Activated naive CD8-positive, alpha-beta T cell treated with anti-CD3 and anti-CD28 coated beads for 36 hours (primary cell): Measurements from ENCODE around the gene USP48. TPM values are rescaled to one million over a fixed set of nuclear protein-coding genes. Genes with fewer than 3 reads are reported as not detected.

Source experiments
- DNase-seq: peaks from one replicate; pipeline ENCODE4 v3.0.0; 2021
- H3K27ac Mint-ChIP-seq: one replicate; pipeline ENCODE4 v1.8.0; 2022; ENCODE audit warnings: mild to moderate bottlenecking, moderate library complexity, mixed read lengths
- H3K27me3 Mint-ChIP-seq: one replicate; pipeline ENCODE4 v1.8.0; 2022; ENCODE audit warnings: mild to moderate bottlenecking, mixed read lengths
- H3K36me3 Mint-ChIP-seq: one replicate; pipeline ENCODE4 v1.8.0; 2021; ENCODE audit warnings: mild to moderate bottlenecking, mixed read lengths
- H3K4me1 Mint-ChIP-seq: one replicate; pipeline ENCODE4 v1.8.0; 2021; ENCODE audit warnings: mixed read lengths
- H3K4me3 Mint-ChIP-seq: one replicate; pipeline ENCODE4 v1.8.0; 2022; ENCODE audit warnings: mild to moderate bottlenecking, moderate library complexity, mixed read lengths
- H3K9me3 Mint-ChIP-seq: one replicate; pipeline ENCODE4 v1.8.0; 2022; ENCODE audit warnings: mixed read lengths
- total RNA-seq, 2 experiments: library from RNA; stranded (reverse); gene quantifications; one replicate each; pipeline ENCODE4 v1.2.3, GENCODE V29; 2021

The USP48 gene
- total RNA-seq, 2 experiments from 2014 or later = 45.8 to 50.5 TPM

DNA sequence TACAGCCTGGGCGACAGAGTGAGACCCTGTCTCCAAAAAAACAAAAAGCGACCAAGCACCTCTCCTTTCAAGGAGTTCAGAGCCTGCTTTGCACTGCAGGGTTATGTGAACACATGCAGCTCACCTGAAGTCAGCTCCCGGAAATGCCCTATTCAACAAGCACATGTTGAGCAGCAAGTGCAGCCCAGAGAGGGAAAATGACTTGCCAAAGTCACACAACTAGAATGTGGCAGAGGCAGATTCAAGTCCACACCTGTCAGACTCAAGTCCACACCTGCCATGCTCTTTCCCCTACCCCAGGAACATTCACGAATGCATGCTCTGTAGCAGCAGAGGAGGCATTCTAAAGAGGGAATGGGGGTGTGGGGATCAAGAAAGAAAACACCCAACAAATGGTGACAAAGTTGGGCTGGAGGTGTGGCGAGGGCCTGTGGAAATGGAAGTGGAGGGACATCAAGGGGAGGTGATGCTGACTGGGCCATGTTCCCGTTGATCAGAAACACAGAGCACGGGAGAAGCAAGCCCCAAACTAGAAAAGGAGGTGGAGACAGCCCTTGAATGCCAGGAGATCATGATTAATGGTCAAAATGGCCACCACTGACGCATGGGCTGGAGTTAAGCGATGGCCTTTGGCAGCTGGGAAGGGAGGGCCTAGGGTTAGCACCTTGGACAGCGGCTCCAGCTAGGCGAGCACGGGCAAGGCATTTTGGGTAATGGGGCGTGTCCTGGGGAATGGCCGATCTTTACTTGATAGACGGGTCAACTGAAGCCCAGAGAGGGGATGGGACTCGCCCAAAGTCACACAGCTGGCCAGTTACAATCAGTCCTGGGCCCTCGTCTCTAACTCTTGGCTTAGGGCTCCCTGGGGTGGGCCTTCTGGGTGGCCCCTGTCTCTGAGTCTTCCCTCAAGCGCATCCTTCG lies 135.3 kb downstream of the USP48 start:
- Mint-ChIP-seq H3K4me1 (peaks cover 13% of the 10 kb centered on the region), H3K27ac (no peak overlapping the region)

DNA sequence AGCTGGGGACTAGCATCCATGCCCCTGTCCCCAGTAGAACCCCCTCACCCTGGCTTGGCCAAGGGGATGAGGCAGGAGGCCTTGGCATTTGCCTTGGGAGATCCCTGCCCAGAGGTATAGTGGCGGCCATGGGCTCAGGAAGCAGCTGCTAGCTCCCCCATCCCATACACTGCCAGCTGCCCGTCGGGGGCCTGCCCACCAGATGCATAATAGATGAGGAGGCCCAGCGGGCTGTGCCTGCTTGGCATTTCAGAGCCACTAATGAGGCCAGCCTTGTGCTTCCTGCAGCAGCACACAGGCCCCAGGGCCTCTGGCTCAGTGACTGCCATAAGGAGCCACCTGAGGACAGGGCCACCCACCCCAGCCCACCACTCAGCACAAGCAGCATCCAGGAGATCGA lies 137.4 kb downstream of the USP48 start:
- Mint-ChIP-seq H3K27me3 (peaks cover 47% of the 10 kb centered on the region), H3K36me3 (no peaks in the 10 kb centered on the region), H3K9me3 (no peaks in the 10 kb centered on the region), H3K4me3 (no peak overlapping the region), H3K4me1 (no peaks in the 10 kb centered on the region), H3K27ac (no peak overlapping the region)
- DNase-seq = no peak

More for the DNA sequence above, 135.3 kb downstream of the USP48 start:
- H3K27me3 Mint-ChIP-seq = peaks cover 57% of the 10 kb centered on the region
- H3K36me3 Mint-ChIP-seq = no peaks in the 10 kb centered on the region
- peak; percentile 50 for DNase-seq
- no peaks in the 10 kb centered on the region for H3K9me3 Mint-ChIP-seq
- no peak overlapping the region for H3K4me3 Mint-ChIP-seq

DNA sequence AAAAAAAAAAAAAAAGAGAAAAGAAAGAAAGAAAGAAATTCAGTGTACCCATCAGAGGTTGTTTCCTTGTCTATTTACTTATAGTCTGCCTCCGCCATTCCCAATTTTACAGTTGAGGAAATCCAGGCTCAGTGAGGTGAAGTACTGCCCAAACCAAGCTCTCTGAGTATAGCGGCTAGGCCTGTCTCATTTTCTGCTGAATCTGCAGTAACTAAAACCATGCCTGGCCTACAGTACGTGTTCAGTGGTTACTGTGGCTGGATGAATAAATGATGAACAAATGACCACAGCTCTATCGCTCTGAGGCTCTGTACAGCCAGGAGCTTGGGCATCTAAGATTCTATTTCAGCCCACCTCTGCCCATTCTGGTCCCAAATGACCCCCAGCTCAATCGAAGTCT lies 138.0 kb downstream of the USP48 start:
- H3K9me3 Mint-ChIP-seq = no peaks in the 10 kb centered on the region
- H3K27me3 Mint-ChIP-seq = peaks cover 47% of the 10 kb centered on the region
- H3K4me1 Mint-ChIP-seq = no peaks in the 10 kb centered on the region
- no peaks in the 10 kb centered on the region for H3K36me3 Mint-ChIP-seq
- H3K27ac Mint-ChIP-seq = no peak overlapping the region
- no peak overlapping the region for H3K4me3 Mint-ChIP-seq
- no peak for DNase-seq

DNA sequence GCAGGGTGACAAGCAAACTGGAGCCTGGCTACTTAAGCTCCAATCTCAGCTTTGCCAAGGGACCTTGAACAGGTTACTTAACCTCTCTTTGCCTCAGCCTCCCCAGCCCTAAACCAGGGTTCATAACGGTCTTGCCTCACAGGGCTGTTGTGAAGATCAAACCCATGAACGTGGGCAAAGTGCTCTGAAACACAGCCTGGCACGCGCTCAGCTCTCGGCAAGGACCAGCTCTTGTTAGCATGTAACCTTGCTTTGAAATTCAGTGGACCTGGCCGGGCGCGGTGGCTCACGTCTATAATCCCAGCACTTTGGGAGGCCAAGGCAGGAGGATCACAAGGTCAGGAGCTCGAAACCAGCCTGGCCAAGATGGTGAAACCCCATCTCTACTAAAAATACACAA lies 138.6 kb downstream of the USP48 start:
- Mint-ChIP-seq H3K4me3 (no peak overlapping the region), H3K9me3 (no peaks in the 10 kb centered on the region), H3K36me3 (no peaks in the 10 kb centered on the region), H3K4me1 (no peaks in the 10 kb centered on the region), H3K27ac (no peak overlapping the region), H3K27me3 (peaks cover 44% of the 10 kb centered on the region)
- DNase-seq = no peak

DNA sequence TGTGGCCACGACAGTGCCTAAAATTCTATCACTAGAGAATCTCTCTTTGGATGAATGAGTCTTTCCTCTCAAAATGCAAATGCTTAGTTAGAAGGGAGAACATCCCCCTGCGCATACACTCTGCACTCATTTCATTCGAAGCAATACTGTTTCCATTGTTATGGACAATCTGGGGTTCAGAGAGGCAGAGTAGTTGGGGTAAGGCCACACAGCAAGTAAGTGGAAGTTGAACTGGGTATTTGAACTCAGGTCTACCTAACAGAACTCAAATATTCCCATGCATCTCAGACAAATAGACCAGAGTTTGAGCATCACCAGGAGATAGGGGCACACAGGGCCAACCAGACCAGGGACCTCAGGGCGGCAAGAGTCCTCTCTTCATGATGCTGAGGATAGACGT lies 139.3 kb downstream of the USP48 start:
- Mint-ChIP-seq H3K27ac (no peak overlapping the region), H3K27me3 (peaks cover 44% of the 10 kb centered on the region)

DNA sequence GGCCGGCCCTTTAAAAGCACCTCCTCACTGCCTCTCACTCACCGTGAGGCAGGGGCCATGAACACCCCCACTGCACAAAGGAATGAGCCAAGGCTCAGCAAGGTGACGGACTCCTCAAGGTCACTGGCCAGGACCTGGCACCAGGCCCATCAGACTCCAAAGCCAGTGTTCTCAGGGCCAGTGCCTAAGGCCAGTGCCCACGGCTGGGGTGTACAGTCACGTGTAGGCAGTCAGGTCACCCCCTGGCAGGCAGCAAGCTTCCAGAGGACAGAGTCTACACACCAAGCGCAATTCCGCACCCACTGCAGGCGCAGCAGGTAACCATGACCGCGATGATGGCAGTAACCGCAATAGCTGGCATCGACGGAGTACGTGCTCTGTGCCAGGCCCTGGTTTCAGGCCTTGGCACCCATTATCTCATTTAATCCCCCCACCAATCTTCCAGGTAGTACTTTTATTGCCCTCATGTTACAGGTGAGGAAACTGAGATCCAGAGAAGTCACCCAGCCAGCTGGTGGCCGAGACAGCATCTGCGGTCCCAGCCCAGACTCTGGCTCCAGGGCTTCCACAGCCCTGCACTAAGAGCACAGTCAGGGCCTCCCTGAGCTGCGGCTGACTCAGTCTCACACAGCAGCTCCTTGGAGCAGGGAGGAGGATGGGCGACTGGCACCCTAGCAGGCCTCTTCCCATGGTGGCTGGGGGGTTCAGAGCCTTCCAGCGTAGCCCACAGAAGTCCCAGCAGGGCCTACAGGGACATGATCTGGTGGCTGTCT lies 140.8 kb downstream of the USP48 start:
- Mint-ChIP-seq H3K36me3 (no peaks in the 10 kb centered on the region), H3K27ac (no peak overlapping the region), H3K9me3 (no peaks in the 10 kb centered on the region)

More for the DNA sequence above, 139.3 kb downstream of the USP48 start:
- Mint-ChIP-seq H3K4me1 (peaks cover 4% of the 10 kb centered on the region), H3K36me3 (no peaks in the 10 kb centered on the region), H3K4me3 (no peak overlapping the region), H3K9me3 (no peaks in the 10 kb centered on the region)
- DNase-seq = no peak

DNA sequence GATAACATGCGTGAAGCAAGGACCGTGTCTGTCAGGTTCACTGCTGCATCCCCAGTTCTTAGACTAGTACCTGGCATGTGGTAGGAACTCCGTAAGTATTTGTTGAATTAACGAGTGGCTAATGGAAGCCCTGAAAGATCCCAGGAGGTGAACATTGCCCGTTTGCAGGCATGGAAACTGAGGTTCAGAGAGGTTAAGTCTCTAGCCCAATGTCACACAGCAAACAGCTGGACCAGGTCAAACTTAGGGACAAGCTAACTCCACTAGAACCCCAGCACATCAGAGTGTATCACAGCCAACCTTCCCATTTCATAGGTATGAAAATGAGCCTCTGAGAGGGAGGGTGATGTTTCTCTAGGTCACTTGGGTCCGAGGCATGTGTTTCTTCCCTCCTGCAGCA lies 141.4 kb downstream of the USP48 start:
- no peak for DNase-seq
- Mint-ChIP-seq H3K27ac (no peak overlapping the region), H3K27me3 (peaks cover 25% of the 10 kb centered on the region), H3K4me1 (peaks cover 9% of the 10 kb centered on the region), H3K36me3 (no peaks in the 10 kb centered on the region), H3K4me3 (no peak overlapping the region), H3K9me3 (no peaks in the 10 kb centered on the region)

More for the DNA sequence above, 140.8 kb downstream of the USP48 start:
- H3K27me3 Mint-ChIP-seq = peaks cover 31% of the 10 kb centered on the region
- DNase-seq = no peak
- H3K4me1 Mint-ChIP-seq = peaks cover 9% of the 10 kb centered on the region
- H3K4me3 Mint-ChIP-seq = no peak overlapping the region

DNA sequence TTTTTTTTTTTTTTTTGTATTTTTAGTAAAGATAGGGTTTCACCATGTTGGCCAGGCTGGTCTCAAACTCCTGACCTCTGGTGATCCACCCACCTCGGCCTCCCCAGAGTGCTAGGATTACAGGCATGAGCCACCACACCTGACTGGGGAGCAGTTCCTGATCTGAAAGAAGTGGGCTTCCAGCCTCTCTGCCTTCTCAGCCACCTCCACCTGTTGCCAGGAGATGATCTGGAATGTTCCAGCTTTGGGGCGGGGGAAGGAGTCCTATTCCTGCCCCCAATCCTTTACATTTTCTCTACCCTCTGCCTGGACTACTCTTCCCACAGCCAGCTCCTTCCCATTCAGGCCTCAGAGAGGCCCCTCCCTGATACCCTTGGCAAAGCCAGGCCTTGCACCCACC lies 141.9 kb downstream of the USP48 start:
- H3K4me3 Mint-ChIP-seq = no peak overlapping the region
- H3K4me1 Mint-ChIP-seq = peaks cover 9% of the 10 kb centered on the region
- H3K27me3 Mint-ChIP-seq = peaks cover 21% of the 10 kb centered on the region
- H3K36me3 Mint-ChIP-seq = no peaks in the 10 kb centered on the region
- H3K27ac Mint-ChIP-seq = no peak overlapping the region
- no peak for DNase-seq
- H3K9me3 Mint-ChIP-seq = no peaks in the 10 kb centered on the region

DNA sequence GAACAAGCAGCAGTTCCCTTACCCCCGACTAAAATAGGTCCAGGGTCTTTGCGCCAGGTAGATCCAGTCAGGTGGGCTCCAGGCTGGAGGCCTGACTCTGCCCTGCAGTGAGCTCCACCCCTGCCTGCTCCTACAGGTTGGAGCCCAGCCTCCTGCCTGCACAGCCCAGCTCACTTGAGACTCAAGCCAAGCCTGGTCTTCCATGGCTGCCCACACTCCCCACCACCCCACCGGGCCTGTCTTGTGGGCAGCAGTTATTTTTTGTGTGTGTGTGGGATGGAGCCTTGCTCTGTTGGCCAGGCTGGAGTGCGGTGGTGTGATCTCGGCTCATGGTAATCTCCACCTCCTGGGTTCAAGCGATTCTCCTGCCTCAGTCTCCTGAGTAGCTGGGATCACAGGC lies 142.3 kb downstream of the USP48 start:
- no peak overlapping the region for H3K4me3 Mint-ChIP-seq
- H3K27ac Mint-ChIP-seq = no peak overlapping the region
- peaks cover 17% of the 10 kb centered on the region for H3K27me3 Mint-ChIP-seq
- peaks cover 9% of the 10 kb centered on the region for H3K4me1 Mint-ChIP-seq
- no peak for DNase-seq
- no peaks in the 10 kb centered on the region for H3K9me3 Mint-ChIP-seq
- no peaks in the 10 kb centered on the region for H3K36me3 Mint-ChIP-seq

DNA sequence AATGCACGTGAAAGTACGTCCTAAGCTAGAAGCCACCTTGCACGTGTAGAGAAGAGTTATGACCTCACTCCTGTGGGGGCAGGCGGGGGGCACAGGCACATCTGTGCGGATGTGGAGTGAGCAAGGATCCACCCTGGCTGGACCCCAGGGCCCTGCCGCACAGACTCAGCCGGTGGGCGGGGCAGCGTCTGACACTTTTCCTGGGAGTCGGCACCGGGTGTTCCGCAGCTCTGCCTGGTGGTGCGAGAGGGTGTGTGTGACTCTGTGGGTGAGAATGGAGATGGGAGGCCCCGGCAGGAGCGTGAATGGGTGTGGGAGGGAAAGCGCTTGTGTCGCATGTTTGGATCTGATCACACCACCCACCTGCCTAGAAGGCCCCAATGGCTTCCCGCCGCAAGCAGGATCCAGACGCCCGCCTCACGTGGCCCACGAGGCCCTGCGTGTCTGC lies 143.3 kb downstream of the USP48 start:
- Mint-ChIP-seq H3K4me3 (no peak overlapping the region), H3K27ac (no peak overlapping the region), H3K27me3 (peaks cover 16% of the 10 kb centered on the region), H3K36me3 (no peaks in the 10 kb centered on the region), H3K9me3 (no peaks in the 10 kb centered on the region), H3K4me1 (peaks cover 9% of the 10 kb centered on the region)
- no peak for DNase-seq

DNA sequence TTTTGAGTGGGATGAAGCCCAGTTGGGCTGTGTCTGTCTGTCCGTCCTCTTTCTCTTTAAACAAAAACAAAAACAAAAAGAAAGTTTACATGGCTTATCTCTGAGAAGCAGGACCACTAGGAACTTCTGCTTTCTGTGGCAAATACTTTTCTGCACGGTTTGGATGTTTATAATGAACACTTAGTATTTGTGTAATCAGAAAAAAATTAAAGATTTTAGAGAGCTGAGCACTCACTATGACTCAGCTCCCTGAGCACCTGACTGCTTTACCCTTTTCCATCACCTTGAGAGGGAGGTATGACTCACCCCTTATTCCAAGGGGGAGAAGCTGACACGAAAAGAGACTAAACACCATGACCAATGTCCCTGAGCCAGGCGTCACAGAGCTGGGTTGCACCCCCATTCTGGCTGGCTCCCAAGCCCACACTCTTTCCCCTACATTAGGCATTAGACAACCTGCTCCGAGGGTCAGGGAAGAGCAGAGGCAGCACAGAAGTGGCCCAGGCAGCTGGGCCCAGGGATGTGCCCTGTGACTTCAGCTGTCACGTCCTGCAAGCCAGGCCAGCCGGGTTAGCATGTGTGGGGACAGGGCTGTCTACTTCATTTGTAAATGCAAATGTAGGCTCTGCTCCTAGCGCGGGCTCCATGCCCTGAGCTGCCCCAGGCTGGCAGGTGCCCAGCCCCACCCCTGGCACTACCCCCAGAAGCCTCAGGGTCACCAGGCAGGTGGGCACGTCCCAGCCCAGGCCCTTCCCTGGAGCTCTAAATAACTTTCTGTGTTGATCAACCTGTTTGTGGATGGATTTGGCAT lies 144.2 kb downstream of the USP48 start:
- Mint-ChIP-seq H3K27ac (no peak overlapping the region), H3K4me3 (no peak overlapping the region), H3K4me1 (peaks cover 9% of the 10 kb centered on the region), H3K9me3 (no peaks in the 10 kb centered on the region), H3K36me3 (no peaks in the 10 kb centered on the region), H3K27me3 (peaks cover 9% of the 10 kb centered on the region)
- DNase-seq = peak; percentile 43

DNA sequence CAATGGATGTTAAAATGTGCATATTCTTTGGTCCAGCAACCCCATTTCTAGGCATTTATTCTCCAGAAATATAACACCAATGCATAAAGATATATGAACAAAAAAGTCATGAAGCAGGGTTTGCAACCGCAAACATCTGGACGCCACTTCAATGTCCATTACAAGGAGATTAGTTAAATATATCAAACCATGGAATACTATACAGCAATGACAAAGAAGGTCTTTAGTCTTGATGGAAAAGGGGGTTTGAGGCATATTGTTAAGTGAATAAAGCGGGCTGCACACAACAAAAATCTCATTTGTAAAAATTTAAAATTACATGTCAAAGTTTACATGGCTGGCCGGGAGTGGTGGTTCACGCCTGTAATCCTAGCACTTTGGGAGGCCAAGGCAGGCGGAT lies 145.4 kb downstream of the USP48 start:
- no peaks in the 10 kb centered on the region for H3K36me3 Mint-ChIP-seq
- no peak overlapping the region for H3K27ac Mint-ChIP-seq
- H3K9me3 Mint-ChIP-seq = no peaks in the 10 kb centered on the region
- no peak for DNase-seq
- H3K4me3 Mint-ChIP-seq = no peak overlapping the region
- peaks cover 9% of the 10 kb centered on the region for H3K4me1 Mint-ChIP-seq
- H3K27me3 Mint-ChIP-seq = peaks cover under 1% of the 10 kb centered on the region

DNA sequence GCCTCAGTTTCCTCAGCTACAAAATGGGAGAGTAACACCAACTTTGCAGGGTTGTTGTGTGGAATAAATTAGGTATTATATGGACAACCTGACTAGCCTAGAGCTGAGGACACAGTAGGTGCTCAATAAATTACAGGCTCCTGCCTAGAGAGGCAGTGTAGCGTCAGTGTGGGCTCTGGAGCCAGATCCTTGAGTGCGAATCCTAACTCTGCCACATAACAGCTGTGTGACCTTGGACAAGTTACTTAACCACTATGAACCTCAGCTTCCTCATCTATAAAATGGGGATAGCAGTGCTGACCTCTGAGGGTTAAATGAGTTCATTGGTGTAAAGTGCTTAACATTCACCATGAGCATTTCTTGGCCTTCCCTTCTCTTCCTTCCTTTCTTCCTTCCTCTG lies 146.9 kb downstream of the USP48 start:
- Mint-ChIP-seq H3K4me3 (no peak overlapping the region), H3K4me1 (peaks cover 9% of the 10 kb centered on the region), H3K27ac (no peak overlapping the region), H3K27me3 (peaks cover 4% of the 10 kb centered on the region), H3K9me3 (no peaks in the 10 kb centered on the region), H3K36me3 (no peaks in the 10 kb centered on the region)
- DNase-seq = no peak

DNA sequence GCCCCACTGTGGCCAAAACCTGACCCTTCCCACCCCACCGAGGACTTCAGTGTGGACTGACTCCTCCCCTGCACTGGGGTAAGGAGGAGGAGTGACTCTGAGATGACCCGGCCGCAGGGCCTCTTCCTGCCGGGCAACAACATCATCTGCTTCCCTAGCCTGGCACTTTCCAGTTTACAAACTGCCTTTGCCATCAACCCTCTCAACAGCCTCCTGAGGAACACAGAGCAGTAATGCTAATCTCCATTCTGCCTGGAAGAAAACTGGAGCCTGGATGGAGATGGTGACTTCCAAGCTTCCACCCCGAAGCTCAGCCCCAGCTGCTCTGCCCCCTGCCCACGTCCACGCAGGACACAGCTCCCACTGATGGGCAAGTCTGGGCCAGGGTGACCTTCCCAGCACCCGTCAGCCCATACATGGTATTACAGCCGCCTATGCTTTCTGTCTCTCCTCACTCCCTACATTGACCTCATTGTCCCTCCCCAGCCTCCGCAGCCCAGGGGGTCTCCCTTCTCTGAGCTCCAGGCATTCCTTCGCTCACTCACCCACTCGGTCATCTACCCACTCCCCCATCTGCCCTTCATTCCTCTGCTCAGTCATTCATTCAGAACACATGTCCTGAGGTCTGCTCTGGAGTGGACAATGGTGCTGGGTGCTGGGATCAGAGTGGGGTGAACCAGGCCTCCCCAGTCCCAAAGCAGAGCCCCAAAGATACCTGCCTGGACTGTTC lies 148.0 kb downstream of the USP48 start:
- Mint-ChIP-seq H3K4me3 (no peak overlapping the region), H3K27ac (no peak overlapping the region), H3K36me3 (no peaks in the 10 kb centered on the region), H3K9me3 (no peaks in the 10 kb centered on the region), H3K4me1 (peaks cover 9% of the 10 kb centered on the region), H3K27me3 (peaks cover 11% of the 10 kb centered on the region)
- no peak for DNase-seq
